K562 (cell line): ENCODE data around the gene METTL2B. TPM values are rescaled to one million over a fixed set of nuclear protein-coding genes. Genes with fewer than 3 reads are reported as not detected.

Source experiments
- CXXC5 ChIP-seq: fragments of 250-450 bp; sonication (Bioruptor Pico); IDR thresholded peaks from 2 replicates; pipeline ENCODE4 v1.8.0; 2022; ENCODE audit warnings: inconsistent platforms, mild to moderate bottlenecking, moderate library complexity
- ESRRA ChIP-seq: fragments of 450-650 bp; IDR thresholded peaks from 2 replicates; pipeline ENCODE4 v1.6.1; 2014; ENCODE audit warnings: low read depth, mild to moderate bottlenecking, moderate library complexity, borderline replicate concordance
- GTF2A2 ChIP-seq: IDR thresholded peaks from 2 replicates; pipeline ENCODE4 v1.6.1; 2016; ENCODE audit warnings: mild to moderate bottlenecking, missing genetic modification characterization, missing compliant biosample characterization
- HNRNPK ChIP-seq: fragments of 200-400 bp; formaldehyde crosslinking; IDR thresholded peaks from one replicate; pipeline ENCODE4 v1.6.1; 2018; ENCODE audit warnings: mild to moderate bottlenecking, low read depth, low read length; ENCODE audit not compliant: poor library complexity, severe bottlenecking
- MTA3 ChIP-seq: fragments of 450-650 bp; formaldehyde crosslinking; IDR thresholded peaks from 2 replicates; pipeline ENCODE4 v1.6.1; 2017; ENCODE audit warnings: mild to moderate bottlenecking, borderline replicate concordance
- NFRKB ChIP-seq: fragments of 450-650 bp; IDR thresholded peaks from 2 replicates; pipeline ENCODE4 v1.6.1; 2016; ENCODE audit warnings: low read depth
- NONO ChIP-seq, 2 experiments: fragments of 200-400 bp in 1 of 2; fragments of 450-650 bp in 1 of 2; formaldehyde crosslinking in 1 of 2; IDR thresholded peaks; 2 replicates each; pipeline ENCODE4 v1.6.1; 2017; ENCODE audit warnings: low read depth in 2 of 2, mild to moderate bottlenecking in 2 of 2, moderate library complexity in 2 of 2, low read length in 1 of 2
- PHF8 ChIP-seq: fragments of 200-600 bp; sonication (generic); IDR thresholded peaks from 2 replicates; pipeline ENCODE4 v1.6.1; 2012; ENCODE audit warnings: mixed run types, mild to moderate bottlenecking, inconsistent platforms, low read length, moderate library complexity, borderline replicate concordance
- POLR2G ChIP-seq: fragments of 200-400 bp; formaldehyde crosslinking; IDR thresholded peaks from 2 replicates; pipeline ENCODE4 v1.6.1; 2017; ENCODE audit warnings: low read depth, mild to moderate bottlenecking, antibody characterized with exemption, low read length, moderate library complexity
- RBFOX2 ChIP-seq: fragments of 200-400 bp; formaldehyde crosslinking; IDR thresholded peaks from 2 replicates; pipeline ENCODE4 v1.6.1; 2017; ENCODE audit warnings: low read depth, mild to moderate bottlenecking, low read length, moderate library complexity
- SIN3A ChIP-seq, 2 experiments: fragments of 150-350 bp in 1 of 2; IDR thresholded peaks; 2 replicates each; pipeline ENCODE4 v1.6.1; 2011 to 2016; ENCODE audit warnings: borderline replicate concordance in 2 of 2, low read depth in 2 of 2, low read length in 2 of 2, mild to moderate bottlenecking in 2 of 2, moderate library complexity in 2 of 2; ENCODE audit not compliant: control insufficient read depth in 1 of 2
- ZBTB7A ChIP-seq: IDR thresholded peaks from 2 replicates; pipeline ENCODE4 v1.6.1; 2011; ENCODE audit warnings: low read depth, mild to moderate bottlenecking, low read length, moderate library complexity, borderline replicate concordance; ENCODE audit not compliant: control insufficient read depth
- ZNF12 ChIP-seq: sonication (generic); formaldehyde crosslinking; IDR thresholded peaks from 2 replicates; pipeline ENCODE4 v1.4.0; 2020; ENCODE audit warnings: mild to moderate bottlenecking, missing genetic modification reagents
- polyA plus RNA-seq, 8 experiments: library from polyadenylated mRNA; depleted of rRNA in 4 of 8; stranded (reverse) in 5 of 8; unstranded in 3 of 8; fragments of >200 nt; fragmentation: Nextera tagmentation in 2 of 8; fragmentation: Illumina TruSeq in 1 of 8; extraction: Ambion mirVana in 2 of 8; extraction: Trizol in 1 of 8; gene quantifications; 2 replicates each; pipeline versions ENCODE4 v1.2.1 to v1.2.3, GENCODE V29; 2011 to 2014; ENCODE audit warnings: inconsistent platforms in 1 of 8, missing spikeins in 1 of 8
- total RNA-seq, 7 experiments: library from RNA; depleted of rRNA in 6 of 7; stranded (reverse); fragments of >200 nt in 6 of 7; fragmentation: Illumina TruSeq in 2 of 7; extraction: Trizol in 2 of 7; gene quantifications; 2 replicates each; pipeline versions ENCODE4 v1.2.1 to v1.2.3, GENCODE V29; 2011 to 2021; ENCODE audit warnings: low replicate concordance in 1 of 7
- TF ChIP-seq, protein P1 (sequence below): sonication (generic); formaldehyde crosslinking; IDR thresholded peaks from 2 replicates; pipeline ENCODE4 v1.8.1; 2023; ENCODE audit warnings: mild to moderate bottlenecking, missing genetic modification reagents
- TF ChIP-seq, protein P2 (sequence below): sonication (generic); formaldehyde crosslinking; IDR thresholded peaks from 2 replicates; pipeline ENCODE4 v1.8.0; 2022; ENCODE audit warnings: mild to moderate bottlenecking, missing genetic modification reagents

METTL2B gene
- total and polyA plus RNA-seq, 9 of the 15 experiments (the other 6 are each of a cell fraction or from before 2014, with no cell fraction given): 35.9 to 95.7 (median 79.2) TPM

DNA sequence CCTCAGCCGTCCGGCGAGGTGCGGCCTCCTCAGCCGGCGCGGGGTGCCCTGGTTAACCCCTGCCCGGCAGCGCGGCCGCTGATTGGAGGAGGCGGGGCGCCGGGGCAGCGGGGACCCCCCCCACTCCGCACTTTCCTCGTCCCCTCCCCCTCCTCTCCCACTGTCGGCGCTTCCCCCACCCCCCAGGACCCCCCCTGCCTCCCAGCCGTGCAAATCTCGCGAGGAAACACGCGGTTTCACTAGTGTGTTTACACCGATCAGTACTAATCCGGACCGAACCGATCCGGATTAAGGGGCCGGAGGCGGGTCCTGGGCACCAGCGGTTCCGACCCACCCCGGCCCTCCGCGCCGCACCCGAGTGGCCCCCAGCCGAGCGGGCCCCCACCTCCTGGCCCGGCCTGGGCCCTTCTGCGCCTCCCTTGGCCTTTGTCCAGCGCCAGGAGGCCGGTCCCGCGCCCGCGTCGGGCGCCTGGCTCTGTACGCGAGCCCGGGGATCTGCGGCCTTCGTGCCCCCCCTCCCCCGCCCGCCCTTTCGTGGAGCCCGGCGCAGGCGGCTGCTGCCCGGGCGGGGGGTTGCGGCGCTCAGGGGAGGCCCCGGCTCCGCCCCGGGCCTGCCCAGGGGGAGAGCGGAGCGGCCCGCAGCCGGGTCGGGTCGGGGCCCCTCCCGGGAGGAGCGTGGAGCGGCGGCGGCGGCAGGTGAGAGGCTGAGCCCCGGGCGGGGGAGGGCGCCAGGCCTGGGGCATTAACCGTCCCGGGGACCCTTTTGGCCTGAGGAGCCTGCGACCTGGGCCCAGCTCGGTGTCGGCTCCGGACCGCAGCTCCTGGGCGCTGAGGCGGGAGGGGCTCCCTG lies 54.8 kb downstream of the METTL2B start (continued):
- TF ChIP-seq, protein P1, sequence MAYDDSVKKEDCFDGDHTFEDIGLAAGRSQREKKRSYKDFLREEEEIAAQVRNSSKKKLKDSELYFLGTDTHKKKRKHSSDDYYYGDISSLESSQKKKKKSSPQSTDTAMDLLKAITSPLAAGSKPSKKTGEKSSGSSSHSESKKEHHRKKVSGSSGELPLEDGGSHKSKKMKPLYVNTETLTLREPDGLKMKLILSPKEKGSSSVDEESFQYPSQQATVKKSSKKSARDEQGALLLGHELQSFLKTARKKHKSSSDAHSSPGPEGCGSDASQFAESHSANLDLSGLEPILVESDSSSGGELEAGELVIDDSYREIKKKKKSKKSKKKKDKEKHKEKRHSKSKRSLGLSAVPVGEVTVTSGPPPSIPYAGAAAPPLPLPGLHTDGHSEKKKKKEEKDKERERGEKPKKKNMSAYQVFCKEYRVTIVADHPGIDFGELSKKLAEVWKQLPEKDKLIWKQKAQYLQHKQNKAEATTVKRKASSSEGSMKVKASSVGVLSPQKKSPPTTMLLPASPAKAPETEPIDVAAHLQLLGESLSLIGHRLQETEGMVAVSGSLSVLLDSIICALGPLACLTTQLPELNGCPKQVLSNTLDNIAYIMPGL (CRISPR knock-in tag): peak; percentile 95
- TF ChIP-seq ESRRA: peak; percentile 22; the same call in 1 of the 2 replicates
- peak; percentile 70 for TF ChIP-seq RBFOX2
- TF ChIP-seq GTF2A2 (tag): peak; percentile 54; the same call in 1 of the 2 replicates
- peak; percentile 63; the same call in 1 of the 2 replicates for TF ChIP-seq PHF8
- peak; percentile 33; the same call in 1 of the 2 replicates for TF ChIP-seq NFRKB
- TF ChIP-seq HNRNPK: peak; percentile 86
- TF ChIP-seq SIN3A (IDR thresholded peaks at IDR 0.05; ENCODE audit: borderline replicate concordance in 2 of 2, control insufficient read depth in 1 of 2, low read depth in 2 of 2, low read length in 2 of 2): 0 out of 4 replicates have a peak, but pooled peaks of 1 of the 2 experiments have one; percentile 47
- peak; percentile 50 for TF ChIP-seq ZBTB7A
- peak; percentile 39; the same call in 1 of the 2 replicates for TF ChIP-seq MTA3
- TF ChIP-seq NONO (IDR thresholded peaks at IDR 0.05; ENCODE audit: low read depth in 2 of 2, low read length in 1 of 2): peak; percentile 33 to 78; a peak in 2 of 4 replicates
- TF ChIP-seq POLR2G: peak; percentile 64
- TF ChIP-seq CXXC5 (CRISPR knock-in tag): peak; percentile 42
- 0 out of 2 replicates have a peak, but pooled peaks have one; percentile 41 for TF ChIP-seq ZNF12 (CRISPR knock-in tag)
- TF ChIP-seq, protein P2, sequence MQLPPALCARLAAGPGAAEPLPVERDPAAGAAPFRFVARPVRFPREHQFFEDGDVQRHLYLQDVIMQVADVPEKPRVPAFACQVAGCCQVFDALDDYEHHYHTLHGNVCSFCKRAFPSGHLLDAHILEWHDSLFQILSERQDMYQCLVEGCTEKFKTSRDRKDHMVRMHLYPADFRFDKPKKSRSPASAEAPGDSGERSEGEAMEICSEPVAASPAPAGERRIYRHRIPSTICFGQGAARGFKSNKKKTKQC: peak; percentile 65; the same call in 1 of the 2 replicates
- TF ChIP-seq, all 486 proteins: peak for 91; not testable (repeated sequence) for 395
